Naive B cell (primary cell): ENCODE data around the gene CD81. TPM values are rescaled to one million over a fixed set of nuclear protein-coding genes. Genes with fewer than 3 reads are reported as not detected.
"Not testable (repeated sequence)": the region's sequence is repeated elsewhere in the genome, so short reads cannot be mapped to it uniquely, and the experiment has no call there.

Source experiments
- ATAC-seq, 2 donors: fragments of 150-1000 bp; cut with Tn5 transposase; 2 replicates each; pipeline ENCODE4 v1.10.0; 2021; ENCODE audit warnings: low read depth in 2 of 2, mild to moderate bottlenecking in 2 of 2, moderate library complexity in 2 of 2
- DNase-seq: peaks from one replicate; pipeline ENCODE4 v3.0.0; 2022
- H3K27ac Mint-ChIP-seq, 6 donors: one replicate each; pipeline ENCODE4 v1.8.0; 2020 to 2022; ENCODE audit warnings: mild to moderate bottlenecking in 6 of 6, mixed read lengths in 6 of 6, moderate library complexity in 5 of 6, inconsistent platforms in 2 of 6
- H3K27me3 Mint-ChIP-seq, 3 donors: one replicate each; pipeline ENCODE4 v1.8.0; 2021 to 2022; ENCODE audit warnings: mixed read lengths in 3 of 3, mild to moderate bottlenecking in 1 of 3
- H3K36me3 Mint-ChIP-seq, 2 donors: one replicate each; pipeline ENCODE4 v1.8.0; 2020 to 2022; ENCODE audit warnings: mixed read lengths in 2 of 2, inconsistent platforms in 1 of 2, mild to moderate bottlenecking in 1 of 2
- H3K4me1 Mint-ChIP-seq, 3 donors: one replicate each; pipeline ENCODE4 v1.8.0; 2020 to 2022; ENCODE audit warnings: mixed read lengths in 3 of 3, inconsistent platforms in 1 of 3, mild to moderate bottlenecking in 1 of 3, moderate library complexity in 1 of 3
- H3K4me3 Mint-ChIP-seq, 8 donors: one replicate each; pipeline ENCODE4 v1.8.0; 2020 to 2022; ENCODE audit warnings: mild to moderate bottlenecking in 8 of 8, mixed read lengths in 8 of 8, moderate library complexity in 8 of 8, inconsistent platforms in 2 of 8
- H3K9me3 Mint-ChIP-seq, 7 donors: one replicate each; pipeline ENCODE4 v1.8.0; 2020 to 2022; ENCODE audit warnings: mixed read lengths in 7 of 7, mild to moderate bottlenecking in 5 of 7, inconsistent platforms in 2 of 7, moderate library complexity in 1 of 7
- polyA plus RNA-seq, 6 donors: library from polyadenylated mRNA; unstranded; fragments of 300-500 nt; fragmentation: Illumina TruSeq; gene quantifications; one replicate each; pipeline ENCODE4 v1.2.3, GENCODE V29; 2021; ENCODE audit warnings: low read depth in 6 of 6

Gene CD81, protein sequence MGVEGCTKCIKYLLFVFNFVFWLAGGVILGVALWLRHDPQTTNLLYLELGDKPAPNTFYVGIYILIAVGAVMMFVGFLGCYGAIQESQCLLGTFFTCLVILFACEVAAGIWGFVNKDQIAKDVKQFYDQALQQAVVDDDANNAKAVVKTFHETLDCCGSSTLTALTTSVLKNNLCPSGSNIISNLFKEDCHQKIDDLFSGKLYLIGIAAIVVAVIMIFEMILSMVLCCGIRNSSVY
- 100 to 1,000 TPM; 110 to 279 (median 240) TPM for polyA plus RNA-seq

DNA sequence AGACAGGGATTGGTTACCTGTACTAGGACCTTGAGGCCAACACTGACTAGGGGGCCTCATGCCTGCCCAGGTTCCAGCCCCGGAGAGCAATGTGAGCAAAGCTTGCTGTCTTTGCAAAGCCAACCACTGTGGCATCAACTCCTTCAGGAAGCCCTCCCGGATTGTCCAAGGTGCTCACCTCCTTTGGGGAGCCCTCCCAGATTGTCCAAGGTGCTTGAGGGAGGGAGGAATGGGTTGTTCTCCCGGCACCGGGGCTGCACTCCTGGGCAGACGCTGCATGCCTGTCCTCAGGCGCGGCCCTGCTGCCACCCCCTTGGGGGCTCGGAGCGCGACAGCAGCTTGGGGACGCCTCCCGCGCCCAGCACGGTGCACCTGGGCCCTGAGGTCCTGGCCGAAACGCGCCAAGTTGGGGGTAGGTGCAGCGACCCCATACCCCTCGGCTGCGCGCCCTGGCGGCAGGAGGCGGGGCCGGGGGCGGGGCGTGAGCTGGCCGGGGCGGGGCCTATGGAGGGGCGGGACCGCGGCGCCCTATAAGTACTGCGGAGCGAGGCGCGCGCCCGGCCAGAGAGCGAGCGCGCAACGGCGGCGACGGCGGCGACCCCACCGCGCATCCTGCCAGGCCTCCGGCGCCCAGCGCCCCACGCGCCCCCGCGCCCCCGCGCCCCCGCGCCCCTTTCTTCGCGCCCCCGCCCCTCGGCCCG, at the start of gene CD81:
Gene CD81, plus strand, starts transcription at position 560 of the 701 bp plus-strand sequence. CDS start 240 bp downstream, outside the sequence.
- H3K27ac Mint-ChIP-seq: peak within 1 kb of the TSS in 5 of 6 donors; percentile 42 to 93 (median 84)
- peak within 1 kb of the TSS; percentile 80 to 92 (median 86) for H3K4me3 Mint-ChIP-seq
- no peaks in the 10 kb centered on the region for H3K27me3 Mint-ChIP-seq
- H3K9me3 Mint-ChIP-seq: peaks cover 0 to 1% (median 0%) of the 10 kb centered on the region in 7 donors
- no peaks in the 10 kb centered on the region for H3K36me3 Mint-ChIP-seq
- H3K4me1 Mint-ChIP-seq: peaks cover 19 to 38% (median 36%) of the 10 kb centered on the region in 3 donors
- ATAC-seq: peak; percentile 79 to 83
- DNase-seq: peak; percentile 49

DNA sequence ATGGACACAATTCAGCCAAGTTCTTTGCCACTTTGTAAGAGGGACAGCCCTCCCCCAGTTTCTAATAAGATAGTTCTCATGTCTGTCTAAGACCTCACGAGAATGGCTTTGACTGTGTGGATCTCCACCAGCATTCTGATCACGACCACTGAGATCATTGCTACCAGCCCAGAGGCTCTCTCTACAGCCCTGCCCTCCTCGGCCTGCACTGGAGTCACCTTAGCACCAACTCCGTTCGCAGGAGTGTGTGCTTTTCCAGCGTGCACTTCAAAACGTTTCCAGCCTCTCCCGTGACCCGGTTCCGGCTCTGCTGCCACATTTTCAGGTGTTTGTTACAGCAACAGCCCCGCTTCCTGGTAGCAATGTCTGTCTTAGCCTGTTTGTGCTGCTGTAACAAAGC, 49.1 kb upstream of the CD81 start:
- Mint-ChIP-seq H3K36me3 (peaks cover 0 to 12% of the 10 kb centered on the region in 2 donors), H3K9me3 (peaks cover under 1 to 20% (median 10%) of the 10 kb centered on the region in 7 donors), H3K4me3 (no peak overlapping the region), H3K4me1 (no peaks in the 10 kb centered on the region), H3K27me3 (peaks cover 4 to 18% (median 11%) of the 10 kb centered on the region in 3 donors), H3K27ac (peak overlapping the region in 1 of 6 donors; percentile 37)
- DNase-seq (no peak), ATAC-seq (no peak)

DNA sequence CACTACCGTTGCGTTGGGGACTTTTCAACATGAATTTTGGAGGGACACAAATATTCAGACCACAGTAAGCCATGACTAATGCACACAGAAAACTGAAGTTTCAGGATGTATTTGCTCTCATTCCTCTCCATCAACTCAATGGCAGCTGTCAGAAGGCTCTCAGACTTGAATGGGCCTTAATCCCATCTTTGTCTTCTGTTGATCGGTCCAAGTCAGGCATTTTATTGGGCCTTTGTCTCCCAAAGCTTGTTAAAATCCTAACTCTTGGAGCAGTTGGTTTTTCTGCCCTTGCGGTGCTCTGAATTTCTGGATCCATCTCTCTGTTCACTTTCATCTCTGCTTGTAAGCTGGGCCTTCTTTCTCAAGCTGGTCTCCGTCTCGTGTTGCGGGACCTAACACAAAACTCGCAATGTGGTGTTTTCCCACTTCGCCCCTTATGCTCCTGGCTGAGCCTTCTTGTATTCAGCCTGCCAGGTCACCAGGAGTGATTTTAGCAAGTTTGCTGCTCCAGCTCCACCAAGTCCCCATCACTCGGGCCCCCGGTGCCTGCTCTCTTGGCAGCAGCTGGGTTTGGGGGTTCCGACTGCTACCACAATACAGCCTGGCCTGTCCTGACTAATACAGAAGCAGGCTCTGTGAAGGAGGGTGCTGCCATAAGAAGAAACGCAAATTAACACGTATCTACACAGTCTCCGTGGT, 48.3 kb upstream of the CD81 start:
- Mint-ChIP-seq H3K36me3 (peaks cover 0 to 12% of the 10 kb centered on the region in 2 donors), H3K4me3 (no peak overlapping the region), H3K9me3 (peaks cover 0 to 13% (median 10%) of the 10 kb centered on the region in 7 donors), H3K27me3 (peaks cover 4 to 18% (median 7%) of the 10 kb centered on the region in 3 donors), H3K4me1 (no peaks in the 10 kb centered on the region), H3K27ac (peak overlapping the region in 1 of 6 donors; percentile 9)
- ATAC-seq (no peak), DNase-seq (no peak)

DNA sequence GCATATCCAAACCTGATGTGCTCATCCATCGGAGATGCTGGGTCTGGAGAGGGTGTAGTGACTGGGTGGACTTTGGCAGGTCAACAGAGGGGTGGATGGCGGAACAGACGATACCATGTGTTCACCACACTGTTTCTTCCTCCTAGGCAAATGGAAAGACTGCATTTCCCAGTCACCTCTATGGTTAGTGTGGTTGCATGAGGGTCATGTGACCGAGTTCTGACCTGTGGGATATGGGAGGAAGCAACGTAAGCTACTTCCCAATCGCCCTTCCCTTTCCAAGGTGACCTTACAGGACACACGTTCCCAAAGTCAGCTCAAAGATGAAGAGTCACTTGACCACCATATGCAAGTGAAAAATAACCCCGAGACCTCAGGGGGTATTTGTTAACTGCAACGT, 47.6 kb upstream of the CD81 start:
- peaks cover 0 to 12% (median 7%) of the 10 kb centered on the region in 7 donors for H3K9me3 Mint-ChIP-seq

DNA sequence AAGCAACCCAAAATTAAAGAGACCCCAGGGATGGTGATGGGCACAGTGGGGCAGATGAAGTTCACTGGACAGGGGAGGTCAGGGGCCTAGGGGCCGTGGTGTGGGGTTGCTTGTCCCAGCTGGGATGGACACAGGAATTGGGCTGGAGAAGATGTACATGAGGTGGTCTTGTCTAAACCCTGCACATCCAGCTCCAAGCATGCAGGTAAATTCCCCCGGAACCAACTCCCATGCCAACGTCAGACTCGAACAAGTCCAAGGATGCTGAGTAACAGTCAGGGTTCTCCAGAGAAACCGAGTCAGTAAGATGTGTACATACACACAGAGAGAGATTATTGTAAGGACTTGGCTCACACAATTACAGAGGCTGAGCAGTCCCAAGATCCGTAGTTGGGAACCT, 46.4 kb upstream of the CD81 start:
- DNase-seq: no peak
- Mint-ChIP-seq H3K9me3 (peaks cover 0 to 12% (median 6%) of the 10 kb centered on the region in 7 donors), H3K4me3 (no peak overlapping the region), H3K4me1 (no peaks in the 10 kb centered on the region), H3K27ac (no peak overlapping the region), H3K36me3 (peaks cover 0 to 12% of the 10 kb centered on the region in 2 donors), H3K27me3 (peaks cover 5 to 9% (median 7%) of the 10 kb centered on the region in 3 donors)
- ATAC-seq: no peak

More for the DNA sequence above, 47.6 kb upstream of the CD81 start:
- Mint-ChIP-seq H3K36me3 (peaks cover 0 to 12% of the 10 kb centered on the region in 2 donors), H3K27ac (no peak overlapping the region), H3K4me1 (no peaks in the 10 kb centered on the region), H3K27me3 (peaks cover 3 to 16% (median 7%) of the 10 kb centered on the region in 3 donors), H3K4me3 (no peak overlapping the region)
- DNase-seq (no peak), ATAC-seq (no peak)

DNA sequence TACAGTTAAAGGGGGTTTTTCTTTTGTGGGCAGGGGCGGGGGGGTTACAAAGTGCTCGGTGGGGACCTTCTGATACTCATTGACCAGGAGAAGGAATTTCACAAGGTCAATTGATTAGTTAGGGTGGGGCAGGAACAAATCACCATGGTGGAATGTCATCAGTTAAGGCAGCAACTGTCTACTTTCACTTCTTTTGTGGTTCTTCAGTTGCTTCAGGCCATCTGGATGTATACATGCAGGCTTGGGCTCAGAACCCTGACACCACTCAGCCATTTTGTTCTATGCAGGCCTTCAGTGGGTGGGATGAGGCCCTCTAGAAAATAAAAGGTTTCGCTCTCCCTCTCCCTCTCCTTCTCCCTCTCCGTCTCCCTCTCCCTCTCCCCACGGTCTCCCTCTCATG, 45.7 kb upstream of the CD81 start:
- Mint-ChIP-seq H3K4me3 (no peak overlapping the region), H3K27ac (no peak overlapping the region), H3K27me3 (peaks cover 5 to 9% (median 7%) of the 10 kb centered on the region in 3 donors), H3K9me3 (peaks cover 0 to 12% (median 5%) of the 10 kb centered on the region in 7 donors), H3K36me3 (peaks cover 0 to 12% of the 10 kb centered on the region in 2 donors), H3K4me1 (no peaks in the 10 kb centered on the region)
- DNase-seq (no peak), ATAC-seq (no peak)

DNA sequence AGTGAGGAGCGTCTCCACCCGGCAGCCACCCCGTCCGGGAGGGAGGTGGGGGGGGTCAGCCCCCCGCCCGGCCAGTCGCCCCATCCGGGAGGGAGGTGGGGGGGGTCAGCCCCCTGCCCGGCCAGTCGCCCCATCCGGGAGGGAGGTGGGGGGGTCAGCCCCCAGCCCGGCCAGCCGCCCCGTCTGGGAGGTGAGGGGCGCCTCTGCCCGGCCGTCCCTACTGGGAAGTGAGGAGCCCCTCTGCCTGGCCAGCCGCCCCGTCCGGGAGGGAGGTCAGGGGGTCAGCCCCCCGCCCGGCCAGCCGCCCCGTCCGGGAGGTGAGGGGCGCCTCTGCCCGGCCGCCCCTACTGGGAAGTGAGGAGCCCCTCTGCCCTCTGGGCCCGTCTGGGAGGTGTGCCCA, 44.5 kb upstream of the CD81 start:
- not testable (repeated sequence) for ATAC-seq, H3K4me1 Mint-ChIP-seq, H3K4me3 Mint-ChIP-seq, DNase-seq, H3K27ac Mint-ChIP-seq, H3K27me3 Mint-ChIP-seq
- Mint-ChIP-seq H3K36me3 (peaks cover 0 to 12% of the 10 kb centered on the region in 2 donors), H3K9me3 (peaks cover 0 to 12% (median 5%) of the 10 kb centered on the region in 7 donors)

DNA sequence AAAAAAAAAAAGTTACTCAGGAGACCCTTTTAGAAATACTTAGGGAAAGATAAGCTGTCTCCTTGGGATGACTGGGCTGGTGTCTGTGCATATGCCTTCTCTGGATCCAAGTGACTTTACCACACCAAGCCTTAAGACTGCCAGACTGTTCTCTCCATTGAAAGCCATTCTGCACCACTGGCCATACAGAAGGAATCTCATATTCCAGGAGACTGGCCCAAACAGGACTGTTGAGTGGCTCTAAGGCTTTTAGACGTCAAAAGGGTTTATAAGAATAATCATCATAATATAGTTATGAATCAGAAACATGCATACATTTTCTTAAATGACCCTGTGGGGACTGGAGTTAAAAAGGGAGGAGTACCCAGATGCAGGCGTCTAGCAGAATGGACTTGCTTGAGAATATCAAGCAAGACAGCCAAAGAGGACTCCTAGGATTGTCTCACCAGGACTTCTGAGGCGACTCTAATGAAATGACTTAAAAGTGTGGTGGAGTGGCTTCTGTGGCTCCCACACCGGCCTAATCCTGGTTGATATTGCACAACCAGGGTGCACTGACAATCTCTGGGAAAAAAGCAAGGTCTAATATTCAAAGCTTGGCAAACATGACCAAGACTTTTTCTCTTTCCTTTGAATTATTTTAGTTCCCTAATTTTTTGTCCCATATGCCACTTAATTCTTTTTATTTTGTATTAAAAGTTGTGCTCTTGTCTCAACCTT, 43.5 kb upstream of the CD81 start:
- DNase-seq, H3K4me3 Mint-ChIP-seq: not testable (repeated sequence)

DNA sequence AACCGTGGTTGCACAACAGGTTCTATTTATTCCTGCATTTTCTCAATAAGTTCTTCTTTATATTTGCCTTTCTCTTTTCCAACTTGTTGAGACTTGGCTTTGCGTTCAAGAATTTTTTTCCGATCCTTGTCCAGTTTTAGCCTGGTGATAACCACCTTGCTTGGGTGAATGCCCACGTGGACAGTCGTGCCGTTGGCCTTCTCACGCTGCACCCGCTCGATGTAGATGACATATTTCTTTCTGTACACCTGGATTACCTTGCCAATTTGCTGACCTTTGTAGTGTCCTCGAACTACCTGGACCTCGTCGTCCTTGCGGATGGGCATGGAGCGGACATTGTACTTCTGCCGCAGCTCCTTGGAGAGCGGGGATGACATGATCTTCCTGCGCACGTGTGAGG, 41.8 kb upstream of the CD81 start:
- H3K27ac Mint-ChIP-seq, H3K4me1 Mint-ChIP-seq, H3K27me3 Mint-ChIP-seq, H3K4me3 Mint-ChIP-seq, ATAC-seq, DNase-seq: not testable (repeated sequence)
- Mint-ChIP-seq H3K36me3 (peaks cover 0 to 11% of the 10 kb centered on the region in 2 donors), H3K9me3 (peaks cover 0 to 11% (median 5%) of the 10 kb centered on the region in 7 donors)

More for the DNA sequence above, 43.5 kb upstream of the CD81 start:
- not testable (repeated sequence) for H3K27ac Mint-ChIP-seq, H3K4me1 Mint-ChIP-seq, ATAC-seq, H3K27me3 Mint-ChIP-seq
- Mint-ChIP-seq H3K36me3 (peaks cover 0 to 12% of the 10 kb centered on the region in 2 donors), H3K9me3 (peaks cover 0 to 12% (median 5%) of the 10 kb centered on the region in 7 donors)

DNA sequence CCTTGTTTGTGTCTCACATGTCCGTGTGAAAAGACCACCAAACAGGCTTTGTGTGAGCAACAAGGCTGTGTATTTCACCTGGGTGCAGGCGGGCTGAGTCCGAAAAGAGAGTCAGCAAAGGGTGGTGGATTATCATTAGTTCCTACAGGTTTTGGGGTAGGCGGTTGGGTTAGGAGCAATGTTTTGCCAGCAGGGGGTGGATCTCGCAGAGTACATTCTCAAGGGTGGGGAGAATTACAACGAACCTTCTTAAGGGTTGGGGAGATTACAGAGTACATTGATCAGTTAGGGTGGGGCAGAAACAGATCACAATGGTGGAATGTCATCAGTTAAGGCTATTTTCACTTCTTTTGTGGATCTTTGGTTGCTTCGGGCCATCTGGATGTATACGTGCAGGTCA, 38.4 kb upstream of the CD81 start:
- H3K4me3 Mint-ChIP-seq, H3K36me3 Mint-ChIP-seq, H3K4me1 Mint-ChIP-seq, H3K27me3 Mint-ChIP-seq: not testable (repeated sequence)
- H3K9me3 Mint-ChIP-seq: peaks cover 0 to 11% (median 3%) of the 10 kb centered on the region in 7 donors
- ATAC-seq (peak in 1 of 2 donors; percentile 48), DNase-seq (peak; percentile 20)
- H3K27ac Mint-ChIP-seq: peak overlapping the region in 2 of 6 donors; percentile 45 to 93

DNA sequence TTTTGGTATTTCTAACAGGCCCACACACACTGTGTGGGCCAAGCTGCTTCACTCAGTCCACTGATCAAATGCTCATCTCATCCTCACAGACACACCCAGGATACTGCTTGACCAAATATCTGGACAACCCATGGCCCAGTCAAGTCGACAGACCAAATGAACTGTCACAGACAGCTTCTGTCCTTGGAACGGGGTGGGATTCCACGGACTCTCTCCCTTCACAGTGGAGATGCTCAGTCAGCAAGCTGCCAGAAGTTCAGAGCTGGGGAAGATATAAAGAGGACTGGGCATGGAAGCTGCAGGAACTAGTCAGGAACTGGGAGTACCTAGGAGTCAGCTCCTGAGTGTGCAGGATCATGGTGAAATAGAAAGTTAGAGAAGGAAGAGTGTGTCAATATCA, 34.6 kb upstream of the CD81 start:
- peaks cover 3 to 5% (median 5%) of the 10 kb centered on the region in 3 donors for H3K4me1 Mint-ChIP-seq
- DNase-seq: no peak
- ATAC-seq: no peak
- H3K4me3 Mint-ChIP-seq: no peak overlapping the region
- no peaks in the 10 kb centered on the region for H3K36me3 Mint-ChIP-seq
- no peak overlapping the region for H3K27ac Mint-ChIP-seq
- H3K9me3 Mint-ChIP-seq: peaks cover 0 to 17% (median 5%) of the 10 kb centered on the region in 7 donors
- no peaks in the 10 kb centered on the region for H3K27me3 Mint-ChIP-seq

DNA sequence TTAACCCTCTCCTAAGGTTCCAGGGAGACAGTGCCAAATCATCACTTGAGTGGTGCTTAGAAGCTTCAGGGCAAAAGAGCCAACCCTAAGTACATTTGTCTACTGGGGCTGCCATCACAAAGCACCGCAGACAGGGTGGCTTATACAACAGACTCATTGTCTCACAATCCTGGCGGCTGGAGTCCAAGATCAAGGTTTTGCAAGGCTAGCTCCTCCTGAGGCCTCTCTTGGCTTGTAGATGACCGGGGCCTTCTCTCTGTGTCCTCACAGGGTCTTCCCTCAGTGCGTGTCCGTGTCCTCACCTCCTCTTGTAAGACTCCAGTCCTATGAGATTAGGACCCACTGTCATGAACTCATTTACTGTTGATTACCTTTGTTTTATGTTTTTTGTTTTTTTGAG, 34.1 kb upstream of the CD81 start:
- Mint-ChIP-seq H3K4me1 (peaks cover 3 to 5% (median 5%) of the 10 kb centered on the region in 3 donors), H3K27me3 (no peaks in the 10 kb centered on the region), H3K9me3 (peaks cover 0 to 17% (median 5%) of the 10 kb centered on the region in 7 donors), H3K27ac (no peak overlapping the region), H3K4me3 (no peak overlapping the region), H3K36me3 (peaks cover 0 to under 1% of the 10 kb centered on the region in 2 donors)
- ATAC-seq (no peak), DNase-seq (no peak)

DNA sequence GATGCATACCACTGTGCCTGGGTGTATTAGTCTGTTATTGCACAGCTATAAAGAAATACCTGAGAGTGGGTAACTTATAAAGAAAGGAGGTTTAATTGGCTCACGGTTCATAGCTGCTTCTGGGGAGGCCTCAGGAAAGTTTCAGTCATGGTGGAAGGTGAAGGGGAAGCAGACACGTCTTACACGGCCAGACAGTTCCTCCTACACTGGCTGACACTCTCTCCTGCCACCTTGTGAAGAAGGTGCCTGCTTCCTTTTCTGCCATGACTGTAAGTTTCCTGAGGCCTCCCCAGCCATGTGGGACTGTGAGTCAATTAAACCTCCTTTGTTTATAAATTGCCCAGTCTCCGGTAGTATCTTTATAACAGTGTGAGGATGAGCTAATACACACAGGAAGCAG, 33.6 kb upstream of the CD81 start:
- ATAC-seq (no peak), DNase-seq (no peak)
- no peak overlapping the region for H3K4me3 Mint-ChIP-seq
- peaks cover 3 to 5% (median 4%) of the 10 kb centered on the region in 3 donors for H3K4me1 Mint-ChIP-seq
- peaks cover under 1 to 17% (median 5%) of the 10 kb centered on the region in 7 donors for H3K9me3 Mint-ChIP-seq
- H3K36me3 Mint-ChIP-seq: peaks cover 0 to 6% of the 10 kb centered on the region in 2 donors
- no peaks in the 10 kb centered on the region for H3K27me3 Mint-ChIP-seq
- peak overlapping the region in 1 of 6 donors; percentile 72 for H3K27ac Mint-ChIP-seq
